DND-41 (cell line): Measurements from ENCODE around the gene PTGS1.

Experiments
- ATAC-seq: fragments of 200-7000 bp; cut with Tn5 transposase; 3 replicates; pipeline ENCODE4 v1.9.1; 2021; ENCODE audit warnings: low read depth; ENCODE audit not compliant: insufficient read depth
- DNase-seq: peaks from one replicate; pipeline ENCODE4 v3.0.0-alpha.2; 2020
- H2AFZ ChIP-seq: 2 replicates; pipeline ENCODE4 v1.6.0; 2012; ENCODE audit warnings: low read depth, low read length
- H3K27ac ChIP-seq: 2 replicates; pipeline ENCODE4 v1.5.1; 2012; ENCODE audit warnings: low read length, inconsistent platforms
- H3K27me3 ChIP-seq: fragments of 200-600 bp; sonication (generic); 2 replicates; pipeline ENCODE4 v1.6.0; 2012; ENCODE audit warnings: low read length, mild to moderate bottlenecking, inconsistent platforms; ENCODE audit not compliant: insufficient read depth, poor library complexity
- H3K36me3 ChIP-seq: 2 replicates; pipeline ENCODE4 v1.5.1; 2012; ENCODE audit warnings: low read length, inconsistent platforms; ENCODE audit not compliant: insufficient read depth
- H3K4me1 ChIP-seq: 2 replicates; pipeline ENCODE4 v1.5.1; 2012; ENCODE audit warnings: mild to moderate bottlenecking, low read length; ENCODE audit not compliant: insufficient read depth
- H3K4me2 ChIP-seq: 2 replicates; pipeline ENCODE4 v1.6.0; 2012; ENCODE audit warnings: mild to moderate bottlenecking, moderate library complexity, low read length, inconsistent platforms; ENCODE audit not compliant: insufficient read depth
- H3K4me3 ChIP-seq, 2 experiments: fragments of 200-600 bp in 1 of 2; shearing (Covaris generic) in 1 of 2; 2 replicates each; pipeline ENCODE4 v1.5.1; 2012 to 2016; ENCODE audit warnings: inconsistent platforms in 2 of 2, low read length in 2 of 2, mild to moderate bottlenecking in 2 of 2, low read depth in 1 of 2, moderate library complexity in 1 of 2
- H3K79me2 ChIP-seq: 2 replicates; pipeline ENCODE4 v1.6.0; 2012; ENCODE audit warnings: low read length, inconsistent platforms; ENCODE audit not compliant: insufficient read depth
- H3K9ac ChIP-seq: 2 replicates; pipeline ENCODE4 v1.6.0; 2012; ENCODE audit warnings: low read depth, mild to moderate bottlenecking, inconsistent platforms, low read length, moderate library complexity
- H3K9me3 ChIP-seq: 2 replicates; pipeline ENCODE4 v1.5.1; 2012; ENCODE audit warnings: low read length, moderate library complexity, mild to moderate bottlenecking, inconsistent platforms; ENCODE audit not compliant: insufficient read depth, severe bottlenecking
- H4K20me1 ChIP-seq: 2 replicates; pipeline ENCODE4 v1.6.0; 2012; ENCODE audit warnings: low read length; ENCODE audit not compliant: insufficient read depth
- EZH2 ChIP-seq: IDR thresholded peaks from 3 replicates; pipeline ENCODE4 v1.6.1; 2012; ENCODE audit warnings: borderline replicate concordance, low read depth, mild to moderate bottlenecking, moderate library complexity, low read length, inconsistent platforms; ENCODE audit not compliant: severe bottlenecking
- TF ChIP-seq, protein P1 (sequence below): IDR thresholded peaks from 2 replicates; pipeline ENCODE4 v1.5.1; 2012; ENCODE audit warnings: borderline replicate concordance, low read length, moderate library complexity, mild to moderate bottlenecking; ENCODE audit not compliant: poor library complexity, severe bottlenecking; ENCODE audit errors: extremely low read depth

The PTGS1 gene

GRCh38 chr9:122332083-122332482, 38.7 kb upstream of the PTGS1 start:
- H3K79me2 ChIP-seq, result no peaks in the 10 kb centered on the region
- H3K9ac ChIP-seq, result no peak overlapping the region
- no peak; the same call in 2 of the 3 replicates for ATAC-seq
- no peak overlapping the region for H2AFZ ChIP-seq
- no peak overlapping the region for H3K4me3 ChIP-seq
- no peak for DNase-seq
- H3K4me2 ChIP-seq, result no peak overlapping the region
- no peaks in the 10 kb centered on the region for H3K9me3 ChIP-seq
- H3K27ac ChIP-seq, result no peak overlapping the region
- H3K27me3 ChIP-seq, result no peaks in the 10 kb centered on the region
- H3K36me3 ChIP-seq, result no peaks in the 10 kb centered on the region; the same call in 1 of the 2 replicates
- TF ChIP-seq, protein P1, sequence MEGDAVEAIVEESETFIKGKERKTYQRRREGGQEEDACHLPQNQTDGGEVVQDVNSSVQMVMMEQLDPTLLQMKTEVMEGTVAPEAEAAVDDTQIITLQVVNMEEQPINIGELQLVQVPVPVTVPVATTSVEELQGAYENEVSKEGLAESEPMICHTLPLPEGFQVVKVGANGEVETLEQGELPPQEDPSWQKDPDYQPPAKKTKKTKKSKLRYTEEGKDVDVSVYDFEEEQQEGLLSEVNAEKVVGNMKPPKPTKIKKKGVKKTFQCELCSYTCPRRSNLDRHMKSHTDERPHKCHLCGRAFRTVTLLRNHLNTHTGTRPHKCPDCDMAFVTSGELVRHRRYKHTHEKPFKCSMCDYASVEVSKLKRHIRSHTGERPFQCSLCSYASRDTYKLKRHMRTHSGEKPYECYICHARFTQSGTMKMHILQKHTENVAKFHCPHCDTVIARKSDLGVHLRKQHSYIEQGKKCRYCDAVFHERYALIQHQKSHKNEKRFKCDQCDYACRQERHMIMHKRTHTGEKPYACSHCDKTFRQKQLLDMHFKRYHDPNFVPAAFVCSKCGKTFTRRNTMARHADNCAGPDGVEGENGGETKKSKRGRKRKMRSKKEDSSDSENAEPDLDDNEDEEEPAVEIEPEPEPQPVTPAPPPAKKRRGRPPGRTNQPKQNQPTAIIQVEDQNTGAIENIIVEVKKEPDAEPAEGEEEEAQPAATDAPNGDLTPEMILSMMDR, result no peak
- TF ChIP-seq EZH2, result no peak
- H3K4me1 ChIP-seq, result no peaks in the 10 kb centered on the region
- no peaks in the 10 kb centered on the region for H4K20me1 ChIP-seq

DNA sequence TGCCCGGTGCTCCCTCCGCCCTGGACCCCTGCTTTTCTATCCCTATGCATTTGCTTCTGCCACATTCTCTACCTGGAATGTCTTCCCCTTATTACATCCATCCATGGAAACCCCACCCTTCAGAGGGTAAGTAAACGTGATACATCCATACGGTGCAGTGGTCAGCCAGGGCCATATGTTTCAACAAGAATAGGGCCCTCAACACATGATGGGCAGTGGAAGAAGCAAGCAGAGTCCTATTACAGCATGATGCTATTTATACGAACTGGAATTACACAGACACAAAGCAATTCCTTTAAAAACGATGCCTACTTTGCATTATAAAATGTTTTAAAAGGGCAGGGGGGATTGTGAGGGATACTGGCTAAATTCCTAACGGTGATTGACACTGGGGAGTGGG, 38.2 kb upstream of the PTGS1 start:
- H3K9me3 ChIP-seq, result no peaks in the 10 kb centered on the region
- H3K27ac ChIP-seq, result no peak overlapping the region
- TF ChIP-seq, protein P1, result no peak
- no peak for TF ChIP-seq EZH2
- no peak overlapping the region for H3K9ac ChIP-seq
- no peaks in the 10 kb centered on the region for H3K79me2 ChIP-seq
- no peaks in the 10 kb centered on the region for H3K4me1 ChIP-seq
- H2AFZ ChIP-seq, result no peak overlapping the region
- DNase-seq, result no peak
- H3K36me3 ChIP-seq, result no peaks in the 10 kb centered on the region; the same call in 1 of the 2 replicates
- H3K27me3 ChIP-seq, result no peaks in the 10 kb centered on the region
- ATAC-seq, result no peak
- no peaks in the 10 kb centered on the region for H4K20me1 ChIP-seq
- no peak overlapping the region for H3K4me2 ChIP-seq
- no peak overlapping the region for H3K4me3 ChIP-seq

- Histone ChIP-seq H3K27me3 (no peaks in the 10 kb centered on the region), H2AFZ (no peak overlapping the region), H3K9ac (no peak overlapping the region), H3K27ac (no peak overlapping the region), H4K20me1 (no peaks in the 10 kb centered on the region), H3K36me3 (no peaks in the 10 kb centered on the region), H3K4me2 (no peak overlapping the region), H3K4me3 (no peak overlapping the region), H3K4me1 (no peaks in the 10 kb centered on the region), H3K79me2 (no peaks in the 10 kb centered on the region), H3K9me3 (no peaks in the 10 kb centered on the region)
- ATAC-seq (no peak), DNase-seq (no peak)
- TF ChIP-seq, protein P1, result no peak
- no peak for TF ChIP-seq EZH2
These were observed 37.5 kb upstream of the PTGS1 start for GRCh38 chr9:122333169-122333808.

- Histone ChIP-seq H3K27me3 (peaks cover 3% of the 10 kb centered on the region), H3K4me3 (no peak overlapping the region), H2AFZ (no peak overlapping the region), H3K4me2 (no peak overlapping the region), H4K20me1 (no peaks in the 10 kb centered on the region), H3K27ac (no peak overlapping the region), H3K9me3 (no peaks in the 10 kb centered on the region), H3K79me2 (no peaks in the 10 kb centered on the region), H3K4me1 (no peaks in the 10 kb centered on the region), H3K9ac (no peak overlapping the region), H3K36me3 (no peaks in the 10 kb centered on the region)
- DNase-seq, result no peak
- ATAC-seq, result no peak
- no peak for TF ChIP-seq EZH2
- TF ChIP-seq, protein P1, result no peak
These were observed 35.9 kb upstream of the PTGS1 start for GRCh38 chr9:122334916-122335315.
